Measurements from ENCODE around the gene PVR.

DNA sequence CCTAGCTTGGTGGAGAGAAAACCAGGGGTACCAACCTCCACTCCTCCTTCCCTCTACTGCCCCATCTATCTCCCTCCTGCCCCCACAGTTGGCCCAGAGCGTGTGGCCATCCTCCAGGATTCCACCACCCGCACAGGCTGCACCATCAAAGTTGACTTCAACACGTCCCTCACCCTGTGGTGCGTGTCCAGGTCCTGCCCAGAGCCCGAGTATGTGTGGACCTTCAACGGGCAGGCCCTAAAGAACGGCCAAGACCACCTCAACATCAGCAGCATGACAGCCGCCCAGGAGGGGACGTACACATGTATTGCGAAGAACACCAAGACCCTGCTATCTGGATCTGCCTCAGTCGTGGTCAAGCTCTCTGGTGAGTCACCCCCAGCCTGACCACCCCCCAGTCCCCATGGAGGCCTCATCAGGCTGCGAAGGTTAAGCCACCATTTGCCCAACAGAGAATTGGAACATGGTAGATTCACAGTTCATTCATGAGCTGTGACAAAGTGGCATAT is 61.8 kb downstream of the PVR start:
- TF ChIP-seq CTCF (tag by site-specific recombination; IDR thresholded peaks at IDR 0.05) = no peak
- no peak for TF ChIP-seq ZBTB44 (tag by site-specific recombination; IDR thresholded peaks at IDR 0.05)
- TF ChIP-seq ZNF121 (tag by site-specific recombination; IDR thresholded peaks at IDR 0.05) = no peak
- TF ChIP-seq HOXA7 (CRISPR knock-in tag; IDR thresholded peaks at IDR 0.05; ENCODE audit: borderline replicate concordance) = no peak
- no peak for TF ChIP-seq ZNF23 (tag by site-specific recombination; IDR thresholded peaks at IDR 0.05; ENCODE audit: borderline replicate concordance)
- no peak for TF ChIP-seq ZNF514 (tag by site-specific recombination; IDR thresholded peaks at IDR 0.05)
- no peak for TF ChIP-seq KLF1 (tag by site-specific recombination; IDR thresholded peaks at IDR 0.05)
- no peak for TF ChIP-seq ZNF19 (tag by site-specific recombination; IDR thresholded peaks at IDR 0.05; ENCODE audit: low read depth)
- TF ChIP-seq, protein P1, sequence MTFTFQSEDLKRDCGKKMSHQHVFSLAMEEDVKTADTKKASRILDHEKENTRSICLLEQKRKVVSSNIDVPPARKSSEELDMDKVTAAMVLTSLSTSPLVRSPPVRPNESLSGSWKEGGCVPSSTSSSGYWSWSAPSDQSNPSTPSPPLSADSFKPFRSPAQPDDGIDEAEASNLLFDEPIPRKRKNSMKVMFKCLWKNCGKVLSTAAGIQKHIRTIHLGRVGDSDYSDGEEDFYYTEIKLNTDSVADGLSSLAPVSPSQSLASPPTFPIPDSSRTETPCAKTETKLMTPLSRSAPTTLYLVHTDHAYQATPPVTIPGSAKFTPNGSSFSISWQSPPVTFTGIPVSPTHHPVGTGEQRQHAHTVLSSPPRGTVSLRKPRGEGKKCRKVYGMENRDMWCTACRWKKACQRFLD (tag by site-specific recombination; IDR thresholded peaks at IDR 0.05) = no peak
- TF ChIP-seq ZNF549 (tag by site-specific recombination; IDR thresholded peaks at IDR 0.05) = no peak
- TF ChIP-seq, protein P2, sequence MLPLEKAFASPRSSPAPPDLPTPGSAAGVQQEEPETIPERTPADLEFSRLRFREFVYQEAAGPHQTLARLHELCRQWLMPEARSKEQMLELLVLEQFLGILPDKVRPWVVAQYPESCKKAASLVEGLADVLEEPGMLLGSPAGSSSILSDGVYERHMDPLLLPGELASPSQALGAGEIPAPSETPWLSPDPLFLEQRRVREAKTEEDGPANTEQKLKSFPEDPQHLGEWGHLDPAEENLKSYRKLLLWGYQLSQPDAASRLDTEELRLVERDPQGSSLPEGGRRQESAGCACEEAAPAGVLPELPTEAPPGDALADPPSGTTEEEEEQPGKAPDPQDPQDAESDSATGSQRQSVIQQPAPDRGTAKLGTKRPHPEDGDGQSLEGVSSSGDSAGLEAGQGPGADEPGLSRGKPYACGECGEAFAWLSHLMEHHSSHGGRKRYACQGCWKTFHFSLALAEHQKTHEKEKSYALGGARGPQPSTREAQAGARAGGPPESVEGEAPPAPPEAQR (tag by site-specific recombination; IDR thresholded peaks at IDR 0.05) = no peak
- TF ChIP-seq ZNF292 (tag by site-specific recombination; IDR thresholded peaks at IDR 0.05; ENCODE audit: borderline replicate concordance, low read depth) = no peak

All from HEK293 (cell line).